Gastrocnemius medialis (tissue), 4 donors: Measurements from ENCODE around the gene VWA3B.

ENCODE experiments used
- CTCF ChIP-seq, 5 experiments: fragments of 450-650 bp in 3 of 5; fragments of 200-600 bp in 2 of 5; sonication (generic) in 2 of 5; IDR thresholded peaks in 4 of 5; conservative IDR thresholded peaks in 1 of 5; 1 replicate in 4 of 5; 2 replicates in 1 of 5; pipeline ENCODE4 v1.5.1; 2016 to 2019; ENCODE audit warnings: antibody characterized with exemption in 5 of 5, mild to moderate bottlenecking in 3 of 5, moderate library complexity in 3 of 5
- POLR2A ChIP-seq, 2 donors: fragments of 450-650 bp; IDR thresholded peaks; one replicate each; pipeline ENCODE4 v1.6.1; 2017; ENCODE audit warnings: antibody characterized with exemption in 2 of 2, mild to moderate bottlenecking in 2 of 2, moderate library complexity in 2 of 2

DNA sequence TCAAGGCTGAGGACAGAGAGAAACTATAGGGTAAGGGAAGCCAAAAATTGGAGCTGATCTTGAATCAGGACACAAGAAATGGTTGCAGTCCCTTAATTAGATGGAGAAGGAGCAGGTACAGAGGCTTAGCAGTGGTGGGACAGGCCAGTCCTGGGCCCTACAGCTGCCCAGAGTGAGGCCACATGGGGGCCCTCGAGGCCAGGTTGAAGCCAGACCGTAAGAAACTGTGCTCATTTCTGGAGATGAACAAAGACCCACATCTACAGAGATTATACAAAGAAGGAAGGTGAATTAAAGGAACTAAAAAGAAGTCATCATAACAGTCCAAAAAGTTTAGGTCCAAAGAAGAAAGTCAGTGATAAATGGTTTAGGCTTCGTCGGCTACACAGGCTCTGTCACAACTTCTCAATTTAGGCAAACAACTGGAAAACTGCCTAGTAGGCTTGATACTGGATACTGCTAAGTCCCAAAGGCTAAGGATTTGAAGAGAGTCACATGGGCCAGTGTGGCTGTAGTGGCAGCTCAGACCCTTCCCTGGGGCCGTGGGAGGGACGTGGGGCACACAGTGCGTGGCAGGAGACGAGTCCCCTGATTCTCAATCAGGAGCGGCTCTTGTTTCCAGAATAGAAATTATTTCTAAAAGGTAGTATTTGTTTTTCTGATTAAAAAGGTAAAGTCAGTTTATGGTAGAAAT, 208.9 kb downstream of the VWA3B start:
- TF ChIP-seq CTCF (IDR thresholded peaks at IDR 0.05 in 4 of 5, conservative IDR thresholded peaks at IDR 0.05 in 1 of 5) (no peak), POLR2A (IDR thresholded peaks at IDR 0.05) (no peak)
